Keratinocyte (primary cell): ENCODE measurements around the gene MLIP. TPM values are rescaled to one million over a fixed set of nuclear protein-coding genes. Genes with fewer than 3 reads are reported as not detected.

Experiments used
- DNase-seq: peaks from one replicate; pipeline ENCODE4 v3.0.0-alpha.2; 2011; ENCODE audit warnings: low read depth, missing footprints, low spot score
- FAIRE-seq: peaks from 2 replicates; lab custom pipeline; 2011; peaks lifted over from hg19 to GRCh38; lab: Jason Lieb, UNC
- H2AFZ ChIP-seq: 2 replicates; pipeline ENCODE4 v1.6.0; 2012; ENCODE audit warnings: low read length, control low read depth, inconsistent platforms; ENCODE audit not compliant: control insufficient read depth
- H3K27ac ChIP-seq: 2 replicates; pipeline ENCODE4 v1.5.1; 2011; ENCODE audit warnings: low read length; ENCODE audit not compliant: control insufficient read depth, insufficient read depth
- H3K27me3 ChIP-seq: 3 replicates; pipeline ENCODE4 v1.6.0; 2011; ENCODE audit warnings: low read length; ENCODE audit not compliant: control insufficient read depth, insufficient read depth; ENCODE audit errors: extremely low read depth
- H3K36me3 ChIP-seq, 2 experiments: 2 replicates in 1 of 2; 3 replicates in 1 of 2; pipeline ENCODE4 v1.5.1; 2011; ENCODE audit warnings: low read length in 2 of 2, mild to moderate bottlenecking in 1 of 2; ENCODE audit not compliant: control insufficient read depth in 2 of 2, insufficient read depth in 2 of 2; ENCODE audit errors: extremely low read depth in 1 of 2
- H3K4me1 ChIP-seq: 3 replicates; pipeline ENCODE4 v1.5.1; 2011; ENCODE audit warnings: low read length; ENCODE audit not compliant: control insufficient read depth, insufficient read depth; ENCODE audit errors: extremely low read depth
- H3K4me2 ChIP-seq: 3 replicates; pipeline ENCODE4 v1.6.0; 2011; ENCODE audit warnings: low read depth, low read length; ENCODE audit not compliant: control insufficient read depth, insufficient read depth; ENCODE audit errors: extremely low read depth
- H3K4me3 ChIP-seq, 3 experiments: fragments of 200-600 bp in 1 of 3; sonication (generic) in 1 of 3; 2 replicates in 2 of 3; 3 replicates in 1 of 3; pipeline ENCODE4 v1.5.1; 2011 to 2016; ENCODE audit warnings: low read length in 3 of 3, mild to moderate bottlenecking in 3 of 3, control low read depth in 2 of 3, inconsistent platforms in 1 of 3, low read depth in 1 of 3, mixed read lengths in 1 of 3, mixed run types in 1 of 3, moderate library complexity in 1 of 3; ENCODE audit not compliant: control insufficient read depth in 2 of 3, insufficient read depth in 2 of 3; ENCODE audit errors: extremely low read depth in 1 of 3
- H3K79me2 ChIP-seq: 2 replicates; pipeline ENCODE4 v1.6.0; 2012; ENCODE audit warnings: low read length; ENCODE audit not compliant: control insufficient read depth, insufficient read depth
- H3K9ac ChIP-seq: 3 replicates; pipeline ENCODE4 v1.6.0; 2011; ENCODE audit warnings: low read length; ENCODE audit not compliant: control insufficient read depth, insufficient read depth; ENCODE audit errors: extremely low read depth
- H3K9me1 ChIP-seq: 3 replicates; pipeline ENCODE4 v1.6.0; 2011; ENCODE audit warnings: low read length; ENCODE audit not compliant: control insufficient read depth, insufficient read depth; ENCODE audit errors: extremely low read depth
- H3K9me3 ChIP-seq: 2 replicates; pipeline ENCODE4 v1.5.1; 2012; ENCODE audit warnings: low read depth, low read length; ENCODE audit not compliant: control insufficient read depth
- H4K20me1 ChIP-seq: 3 replicates; pipeline ENCODE4 v1.6.0; 2011; ENCODE audit warnings: low read length; ENCODE audit not compliant: control insufficient read depth, insufficient read depth; ENCODE audit errors: extremely low read depth
- CTCF ChIP-seq, 3 experiments: IDR thresholded peaks in 1 of 3; conservative IDR thresholded peaks in 1 of 3; optimal IDR thresholded peaks in 1 of 3; 2 replicates in 2 of 3; 3 replicates in 1 of 3; pipeline versions ENCODE3 to v1.5.1; 2011; ENCODE audit warnings: low read length in 3 of 3, mild to moderate bottlenecking in 3 of 3, moderate library complexity in 2 of 3, control low read depth in 1 of 3, inconsistent platforms in 1 of 3; ENCODE audit not compliant: insufficient read depth in 2 of 3; ENCODE audit errors: extremely low read depth in 1 of 3
- EZH2 ChIP-seq: IDR thresholded peaks from one replicate; pipeline ENCODE4 v1.6.1; 2012; ENCODE audit warnings: inconsistent platforms, mild to moderate bottlenecking, low read length, moderate library complexity
- dilution Hi-C: fragments of 300-500 bp; cut with MboI; formaldehyde crosslinking; loops from one replicate; pipeline ENCODE4 v1.7.0; 2020; ENCODE audit warnings: low sequenced_read_pairs; ENCODE audit not compliant: extremely low pct_ligation_motif_present
- polyA plus RNA-seq, 5 experiments: library from polyadenylated mRNA; depleted of rRNA in 3 of 5; stranded (reverse) in 3 of 5; stranded (forward) in 1 of 5; unstranded in 1 of 5; fragments of >200 nt; gene quantifications; 1 replicate in 1 of 5; 2 replicates in 3 of 5; 3 replicates in 1 of 5; pipeline versions ENCODE4 v1.2.1 to v1.2.3, GENCODE V29; 2011 to 2012; ENCODE audit warnings: missing spikeins in 2 of 5, low read depth in 1 of 5, low replicate concordance in 1 of 5

MLIP gene
- polyA plus RNA-seq, 1 donor (not counting 4 experiments of a cell fraction or from before 2014, with no cell fraction given): 0.87 TPM

GRCh38 chr6:54264581-54265272 is 153.5 kb downstream of the MLIP start:
- H3K4me1 ChIP-seq: no peaks in the 10 kb centered on the region
- FAIRE-seq (peak; percentile 53), DNase-seq (no peak)
- no peaks in the 10 kb centered on the region for H3K79me2 ChIP-seq
- no peak overlapping the region for H3K4me3 ChIP-seq
- no peak for TF ChIP-seq CTCF (optimal IDR thresholded peaks at IDR 0.05 in 1 of 3, IDR thresholded peaks at IDR 0.05 in 1 of 3, conservative IDR thresholded peaks at IDR 0.05 in 1 of 3; ENCODE audit: extremely low read depth in 1 of 3, insufficient read depth in 2 of 3, low read length in 3 of 3)
- TF ChIP-seq EZH2: no peak
- H3K27me3 ChIP-seq: no peaks in the 10 kb centered on the region
- no peak overlapping the region for H3K9ac ChIP-seq
- H2AFZ ChIP-seq: no peak overlapping the region
- no peaks in the 10 kb centered on the region for H4K20me1 ChIP-seq
- no peaks in the 10 kb centered on the region for H3K9me3 ChIP-seq
- H3K9me1 ChIP-seq: no peaks in the 10 kb centered on the region
- no peaks in the 10 kb centered on the region for H3K36me3 ChIP-seq
- dilution Hi-C loops: no loop called here
- no peak overlapping the region for H3K4me2 ChIP-seq
- no peak overlapping the region for H3K27ac ChIP-seq

GRCh38 chr6:54266400-54266923 is 155.2 kb downstream of the MLIP start:
- Histone ChIP-seq H3K9ac (no peak overlapping the region), H3K79me2 (no peaks in the 10 kb centered on the region), H3K9me3 (no peaks in the 10 kb centered on the region), H3K27ac (no peak overlapping the region), H3K4me1 (no peaks in the 10 kb centered on the region), H3K9me1 (no peaks in the 10 kb centered on the region), H3K4me3 (no peak overlapping the region), H4K20me1 (no peaks in the 10 kb centered on the region), H3K36me3 (no peaks in the 10 kb centered on the region), H3K4me2 (no peak overlapping the region), H3K27me3 (no peaks in the 10 kb centered on the region), H2AFZ (no peak overlapping the region)
- dilution Hi-C loops: no loop called here
- DNase-seq: no peak
- no peak for FAIRE-seq
- TF ChIP-seq CTCF (optimal IDR thresholded peaks at IDR 0.05 in 1 of 3, IDR thresholded peaks at IDR 0.05 in 1 of 3, conservative IDR thresholded peaks at IDR 0.05 in 1 of 3; ENCODE audit: extremely low read depth in 1 of 3, insufficient read depth in 2 of 3, low read length in 3 of 3) (peak in 1 of 3 experiments; percentile 6), EZH2 (no peak)
